Spleen (tissue), 11 donors: Measurements from ENCODE around the gene ADNP2. TPM values are rescaled to one million over a fixed set of nuclear protein-coding genes. Genes with fewer than 3 reads are reported as not detected.

Experiments used
- DNase-seq: peaks from one replicate; pipeline ENCODE4 v3.0.0-alpha.2; 2020
- H3K27ac ChIP-seq, 8 donors: fragments of 200-600 bp; sonication (generic) in 7 of 8; 1 replicate in 4 of 8; 2 replicates in 4 of 8; pipeline versions ENCODE4 v1.5.0 to v1.8.0; 2016 to 2021; ENCODE audit warnings: inconsistent platforms in 4 of 8, mild to moderate bottlenecking in 4 of 8, moderate library complexity in 1 of 8
- H3K27me3 ChIP-seq, 7 donors: fragments of 200-600 bp; sonication (generic) in 6 of 7; replicated peaks in 1 of 7; 1 replicate in 4 of 7; 2 replicates in 3 of 7; pipeline versions ENCODE4 v1.5.0 to v1.8.0; 2016 to 2021; ENCODE audit warnings: inconsistent platforms in 3 of 7, mild to moderate bottlenecking in 1 of 7
- H3K36me3 ChIP-seq, 6 donors: fragments of 200-600 bp; sonication (generic) in 5 of 6; 1 replicate in 4 of 6; 2 replicates in 2 of 6; pipeline versions ENCODE4 v1.5.0 to v1.8.0; 2016 to 2021; ENCODE audit warnings: inconsistent platforms in 2 of 6
- H3K4me1 ChIP-seq, 6 donors: fragments of 200-600 bp; sonication (generic) in 5 of 6; 1 replicate in 3 of 6; 2 replicates in 3 of 6; pipeline versions ENCODE4 v1.5.0 to v1.8.0; 2016 to 2021; ENCODE audit warnings: inconsistent platforms in 3 of 6
- H3K4me3 ChIP-seq, 8 donors: fragments of 200-600 bp; sonication (generic) in 7 of 8; 1 replicate in 4 of 8; 2 replicates in 4 of 8; pipeline versions ENCODE4 v1.5.0 to v1.8.0; 2016 to 2021; ENCODE audit warnings: inconsistent platforms in 4 of 8, mild to moderate bottlenecking in 4 of 8, moderate library complexity in 2 of 8
- H3K9me3 ChIP-seq, 8 donors: fragments of 200-600 bp; sonication (generic) in 7 of 8; 1 replicate in 4 of 8; 2 replicates in 4 of 8; pipeline versions ENCODE4 v1.5.0 to v1.8.0; 2016 to 2021; ENCODE audit warnings: inconsistent platforms in 4 of 8
- POLR2A ChIP-seq, 3 donors: fragments of 450-650 bp; IDR thresholded peaks; one replicate each; pipeline ENCODE4 v1.5.1; 2017; ENCODE audit warnings: antibody characterized with exemption in 3 of 3, mild to moderate bottlenecking in 1 of 3
- POLR2AphosphoS5 ChIP-seq, 3 donors: sonication (generic); formaldehyde crosslinking; IDR thresholded peaks; one replicate each; pipeline ENCODE4 v1.5.1; 2017; ENCODE audit warnings: antibody characterized with exemption in 3 of 3
- WGBS, 5 donors: extraction: QIAGEN DNeasy Blood & Tissue Kit in 3 of 5; methylation state at CpG; one replicate each; pipeline versions ENCODE4 v1.1.5 to v1.1.7; 2013 to 2018; 5-methylcytosine and 5-hydroxymethylcytosine counted together
- intact Hi-C: fragments of 100-400 bp; cut with DNase I; formaldehyde crosslinking; loops from one replicate; pipeline ENCODE4 v1.15.0; 2023; ENCODE audit warnings: low total_unique reads
- polyA plus RNA-seq, 3 donors: library from polyadenylated mRNA; stranded (reverse); fragments of 200-250 nt; gene quantifications; one replicate each; pipeline ENCODE4 v1.2.1, GENCODE V29; 2013
- total RNA-seq, 7 donors: library from RNA; depleted of rRNA in 3 of 7; stranded (reverse); fragments of >200 nt in 3 of 7; fragmentation: NEBNext Ultra II Directional in 4 of 7; extraction: Animal tissue kit (Norgen Biotek cat#: 25700) in 4 of 7; gene quantifications; one replicate each; pipeline versions ENCODE4 v1.1.0 to v1.2.1, GENCODE V29; 2016 to 2021
- TF ChIP-seq, protein P1 (sequence below), 11 experiments: fragments of 200-600 bp in 7 of 11; fragments of 450-650 bp in 4 of 11; sonication (generic) in 4 of 11; IDR thresholded peaks in 8 of 11; conservative IDR thresholded peaks in 3 of 11; 1 replicate in 7 of 11; 2 replicates in 4 of 11; pipeline versions ENCODE4 v1.4.0 to v1.8.0; 2016 to 2021; ENCODE audit warnings: antibody characterized with exemption in 11 of 11, inconsistent platforms in 4 of 11, mild to moderate bottlenecking in 1 of 11
- donor health status: healthy with polysubstance abuse.
- donor health status: DM: no; HTN: no; CAD: no; lungs with moderate emphysema.
- donor health status: DM: no; HTN: no; CAD: no.
- donor health status: Bipolar disorder and iron deficiency.
- donor health status: healthy.
- donor health status: DM: no; HTN: no; CAD: no.
- donor health status: DM: yes; HTN: yes; CAD: no.

Gene ADNP2
- total and polyA plus RNA-seq, 10 donors = 3.5 to 20.6 (median 15.1) TPM

DNA sequence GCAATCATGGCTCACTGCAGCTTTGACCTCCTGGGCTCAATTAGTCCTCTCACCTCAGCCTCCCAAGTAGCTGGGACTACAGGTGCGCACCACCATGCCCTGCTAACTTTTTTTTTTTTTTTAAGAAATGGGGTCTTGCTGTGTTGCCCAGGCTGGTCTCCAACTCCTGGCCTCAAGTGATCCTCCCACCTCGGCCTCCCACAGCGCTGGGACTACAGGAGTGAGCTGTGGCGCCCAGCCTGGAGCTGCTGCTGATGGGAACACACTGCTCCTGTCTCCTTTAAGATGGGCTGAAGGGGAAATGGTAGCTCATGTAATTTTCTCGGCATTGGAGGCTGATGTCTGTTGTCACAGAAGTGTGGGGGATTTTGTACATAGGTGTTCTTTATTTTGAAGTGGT is 34.9 kb upstream of the ADNP2 start:
- Histone ChIP-seq H3K36me3 (no peaks in the 10 kb centered on the region), H3K9me3 (no peaks in the 10 kb centered on the region), H3K27me3 (no peaks in the 10 kb centered on the region), H3K27ac (no peak overlapping the region), H3K4me3 (no peak overlapping the region), H3K4me1 (no peaks in the 10 kb centered on the region)
- intact Hi-C loops = no loop called here
- DNase-seq = no peak
- 90 to 96% (median 93%) methylated on average over 5 of the region's 5 CpGs for WGBS, 5 donors
- no peak for TF ChIP-seq POLR2A (IDR thresholded peaks at IDR 0.05)
- no peak for TF ChIP-seq POLR2AphosphoS5 (IDR thresholded peaks at IDR 0.05)
- TF ChIP-seq, protein P1, sequence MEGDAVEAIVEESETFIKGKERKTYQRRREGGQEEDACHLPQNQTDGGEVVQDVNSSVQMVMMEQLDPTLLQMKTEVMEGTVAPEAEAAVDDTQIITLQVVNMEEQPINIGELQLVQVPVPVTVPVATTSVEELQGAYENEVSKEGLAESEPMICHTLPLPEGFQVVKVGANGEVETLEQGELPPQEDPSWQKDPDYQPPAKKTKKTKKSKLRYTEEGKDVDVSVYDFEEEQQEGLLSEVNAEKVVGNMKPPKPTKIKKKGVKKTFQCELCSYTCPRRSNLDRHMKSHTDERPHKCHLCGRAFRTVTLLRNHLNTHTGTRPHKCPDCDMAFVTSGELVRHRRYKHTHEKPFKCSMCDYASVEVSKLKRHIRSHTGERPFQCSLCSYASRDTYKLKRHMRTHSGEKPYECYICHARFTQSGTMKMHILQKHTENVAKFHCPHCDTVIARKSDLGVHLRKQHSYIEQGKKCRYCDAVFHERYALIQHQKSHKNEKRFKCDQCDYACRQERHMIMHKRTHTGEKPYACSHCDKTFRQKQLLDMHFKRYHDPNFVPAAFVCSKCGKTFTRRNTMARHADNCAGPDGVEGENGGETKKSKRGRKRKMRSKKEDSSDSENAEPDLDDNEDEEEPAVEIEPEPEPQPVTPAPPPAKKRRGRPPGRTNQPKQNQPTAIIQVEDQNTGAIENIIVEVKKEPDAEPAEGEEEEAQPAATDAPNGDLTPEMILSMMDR (IDR thresholded peaks at IDR 0.05 in 8 of 11, conservative IDR thresholded peaks at IDR 0.05 in 3 of 11) = no peak

DNA sequence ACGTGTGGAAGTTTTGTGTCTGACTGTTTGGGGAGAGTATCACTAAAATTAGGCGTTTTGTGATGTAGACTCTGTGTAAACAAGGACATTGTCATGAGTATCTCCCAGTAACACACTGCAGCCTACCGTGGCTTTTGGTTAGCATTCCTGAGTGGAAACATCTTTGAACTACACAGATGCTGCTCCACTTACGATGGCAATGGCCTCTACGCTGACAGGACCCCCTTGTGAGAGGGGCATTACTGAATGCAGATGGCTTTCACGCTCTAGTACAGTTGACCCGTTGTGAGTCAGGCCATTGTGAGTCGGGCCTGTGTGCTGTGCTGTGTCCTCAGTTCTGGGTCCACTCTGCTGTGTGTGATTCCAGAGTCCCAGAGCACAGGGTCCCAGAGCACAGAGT is 34.4 kb upstream of the ADNP2 start:
- WGBS, 5 donors = 72 to 97% (median 76%) methylated on average over 5 to 8 of the region's 8 CpGs
- Histone ChIP-seq H3K27ac (no peak overlapping the region), H3K4me1 (no peaks in the 10 kb centered on the region), H3K4me3 (no peak overlapping the region), H3K27me3 (no peaks in the 10 kb centered on the region), H3K9me3 (no peaks in the 10 kb centered on the region), H3K36me3 (no peaks in the 10 kb centered on the region)
- TF ChIP-seq, protein P1 (IDR thresholded peaks at IDR 0.05 in 8 of 11, conservative IDR thresholded peaks at IDR 0.05 in 3 of 11) = no peak
- TF ChIP-seq POLR2AphosphoS5 (IDR thresholded peaks at IDR 0.05) (no peak), POLR2A (IDR thresholded peaks at IDR 0.05) (no peak)
- DNase-seq = no peak
- intact Hi-C loops = no loop called here

DNA sequence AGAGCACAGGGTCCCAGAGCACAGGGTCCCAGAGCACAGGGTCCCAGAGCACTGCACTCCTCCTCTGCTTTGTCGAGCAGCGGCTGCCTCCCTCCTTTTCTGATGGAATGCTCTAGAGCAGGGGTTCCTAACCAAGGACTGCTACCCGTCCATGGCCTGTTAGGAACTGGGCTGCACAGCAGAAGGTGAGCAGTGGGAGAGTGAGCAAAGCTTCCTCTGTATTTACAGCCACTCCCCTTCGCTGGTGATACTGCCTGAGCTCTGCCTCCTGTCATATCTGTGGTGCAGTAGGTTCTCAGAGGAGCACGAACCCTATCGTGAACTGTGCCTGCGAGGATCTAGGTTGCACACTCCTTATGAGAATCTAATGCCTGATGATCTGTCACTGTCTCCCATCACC is 33.1 kb upstream of the ADNP2 start:
- WGBS, 5 donors = 87 to 93% (median 91%) methylated on average over 5 to 7 of the region's 7 CpGs
- H3K4me1 ChIP-seq = no peaks in the 10 kb centered on the region
- H3K27me3 ChIP-seq = no peaks in the 10 kb centered on the region
- no peak overlapping the region for H3K4me3 ChIP-seq
- no peak for DNase-seq
- no peaks in the 10 kb centered on the region for H3K9me3 ChIP-seq
- TF ChIP-seq, protein P1 (IDR thresholded peaks at IDR 0.05 in 8 of 11, conservative IDR thresholded peaks at IDR 0.05 in 3 of 11) = no peak
- no peak for TF ChIP-seq POLR2AphosphoS5 (IDR thresholded peaks at IDR 0.05)
- TF ChIP-seq POLR2A (IDR thresholded peaks at IDR 0.05) = no peak
- no peak overlapping the region for H3K27ac ChIP-seq
- intact Hi-C loops = no loop called here
- H3K36me3 ChIP-seq = no peaks in the 10 kb centered on the region

DNA sequence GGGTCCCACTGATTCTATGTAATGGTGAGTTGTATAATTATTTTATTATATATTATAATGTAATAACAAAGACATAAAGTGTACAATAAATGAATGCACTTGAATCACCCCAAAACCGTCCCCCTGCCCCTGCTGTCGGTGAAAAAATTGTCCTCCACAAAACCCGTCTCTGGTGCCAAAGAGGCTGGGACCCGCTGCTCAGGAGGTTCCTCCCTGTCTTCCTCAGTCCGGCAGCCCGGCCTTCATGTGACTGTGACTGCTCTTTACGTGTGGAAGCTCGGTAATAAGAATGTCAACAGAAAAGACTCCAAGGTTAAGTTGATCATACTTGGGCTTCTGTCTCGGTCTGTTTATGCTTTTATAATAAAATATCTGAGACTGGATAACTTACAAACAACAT is 32.7 kb upstream of the ADNP2 start:
- no peak for TF ChIP-seq POLR2A (IDR thresholded peaks at IDR 0.05)
- TF ChIP-seq POLR2AphosphoS5 (IDR thresholded peaks at IDR 0.05) = no peak

DNA sequence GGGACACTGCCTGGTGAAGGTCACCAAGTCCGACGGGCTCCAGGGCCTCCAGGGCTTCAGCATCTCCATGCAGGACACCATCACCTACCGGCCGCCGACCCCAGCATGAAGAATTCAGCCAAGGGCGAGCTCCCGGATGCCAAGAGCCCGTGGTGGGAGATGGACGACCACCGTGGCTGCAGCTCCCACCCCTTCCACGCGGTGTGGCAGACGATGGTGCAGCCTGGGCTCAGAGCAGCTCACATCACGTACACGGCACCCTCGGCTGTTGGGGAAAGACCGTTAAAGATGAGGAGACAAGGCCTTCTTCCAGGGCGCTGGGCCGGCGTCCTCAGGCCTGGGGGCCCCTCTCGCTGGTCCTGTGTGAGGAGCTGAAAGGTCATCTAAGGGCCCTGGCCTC is 31.2 kb upstream of the ADNP2 start:
- intact Hi-C loops = no loop called here
- no peak for DNase-seq
- Histone ChIP-seq H3K27ac (no peak overlapping the region), H3K4me3 (no peak overlapping the region), H3K9me3 (no peaks in the 10 kb centered on the region), H3K36me3 (no peaks in the 10 kb centered on the region), H3K4me1 (no peaks in the 10 kb centered on the region), H3K27me3 (no peaks in the 10 kb centered on the region)
- 93 to 98% (median 95%) methylated on average over 17 to 21 of the region's 21 CpGs for WGBS, 5 donors
- TF ChIP-seq, protein P1 (IDR thresholded peaks at IDR 0.05 in 8 of 11, conservative IDR thresholded peaks at IDR 0.05 in 3 of 11) = no peak
- TF ChIP-seq POLR2AphosphoS5 (IDR thresholded peaks at IDR 0.05) = no peak

More for the DNA sequence above, 32.7 kb upstream of the ADNP2 start:
- no peaks in the 10 kb centered on the region for H3K27me3 ChIP-seq
- no peaks in the 10 kb centered on the region for H3K4me1 ChIP-seq
- H3K27ac ChIP-seq = no peak overlapping the region
- H3K36me3 ChIP-seq = no peaks in the 10 kb centered on the region
- H3K9me3 ChIP-seq = no peaks in the 10 kb centered on the region
- DNase-seq = no peak
- 92 to 96% (median 93%) methylated on average over 9 of the region's 9 CpGs for WGBS, 5 donors
- no peak overlapping the region for H3K4me3 ChIP-seq
- intact Hi-C loops = no loop called here
